ENCODE measurements around the gene SCGB1D1.
"Not testable (repeated sequence)": the region's sequence is repeated elsewhere in the genome, so short reads cannot be mapped to it uniquely, and the experiment has no call there.

- TF ChIP-seq ELF1 (IDR thresholded peaks at IDR 0.05; ENCODE audit: borderline replicate concordance, low read depth); EZH2phosphoT487 (IDR thresholded peaks at IDR 0.05; ENCODE audit: borderline replicate concordance); POLR2A (IDR thresholded peaks at IDR 0.05; ENCODE audit: borderline replicate concordance, extremely low read depth, insufficient read depth, insufficient read length); MAX (IDR thresholded peaks at IDR 0.05); ZFX (IDR thresholded peaks at IDR 0.05); CTCF (IDR thresholded peaks at IDR 0.05 in 2 of 3, conservative IDR thresholded peaks at IDR 0.05 in 1 of 3; ENCODE audit: borderline replicate concordance in 1 of 3, insufficient read depth in 1 of 3, low read depth in 2 of 3, low read length in 2 of 3); POLR2AphosphoS5 (IDR thresholded peaks at IDR 0.05; ENCODE audit: low read depth, low read length); EZH2 (IDR thresholded peaks at IDR 0.05); RAD21 (IDR thresholded peaks at IDR 0.05; ENCODE audit: low read depth); ZBTB33 (IDR thresholded peaks at IDR 0.05; ENCODE audit: extremely low read depth, insufficient replicate concordance, low read length): not testable (repeated sequence)
Measured at GRCh38 chr11:62195010-62195409, 5.0 kb downstream of the SCGB1D1 start.
